ENCODE results near the gene EPB41L4A. TPM values are rescaled to one million over a fixed set of nuclear protein-coding genes. Genes with fewer than 3 reads are reported as not detected.

Gene EPB41L4A
- polyA plus RNA-seq, 4 donors: 23.0 to 28.0 (median 27.1) TPM

DNA sequence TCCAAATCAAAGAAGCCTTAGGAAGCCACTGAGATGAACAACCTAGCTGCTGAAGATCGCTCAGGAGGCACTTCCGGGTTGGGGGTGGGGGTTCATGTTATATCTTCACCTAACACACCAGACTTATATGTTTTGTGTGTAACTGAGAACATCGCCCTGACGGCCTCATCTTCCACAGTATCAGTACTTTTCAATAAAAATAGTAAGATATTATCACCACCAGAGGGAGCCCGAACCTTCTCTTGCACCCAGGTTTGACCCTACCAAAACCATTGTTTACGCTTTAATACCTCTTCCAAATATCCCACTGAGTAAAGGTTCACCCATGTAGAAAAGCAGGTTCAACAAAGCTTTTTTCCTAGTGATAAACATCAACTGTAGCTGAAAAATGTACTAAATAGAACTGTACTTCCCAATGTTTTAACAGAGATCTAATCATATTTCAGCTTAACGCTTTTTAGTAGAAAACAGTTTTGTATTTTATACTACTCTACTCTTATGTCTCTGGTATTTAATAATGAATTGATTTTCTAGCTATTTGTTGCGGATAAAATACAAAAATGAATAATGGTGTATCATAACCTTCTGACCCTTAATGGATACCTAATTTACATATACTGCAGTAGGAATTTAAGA, 244.0 kb downstream of the EPB41L4A start:
- peak in 2 of 4 donors; percentile 53 to 55 for DNase-seq (ENCODE audit: low read depth in 4 of 4, low spot score in 3 of 4)

DNA sequence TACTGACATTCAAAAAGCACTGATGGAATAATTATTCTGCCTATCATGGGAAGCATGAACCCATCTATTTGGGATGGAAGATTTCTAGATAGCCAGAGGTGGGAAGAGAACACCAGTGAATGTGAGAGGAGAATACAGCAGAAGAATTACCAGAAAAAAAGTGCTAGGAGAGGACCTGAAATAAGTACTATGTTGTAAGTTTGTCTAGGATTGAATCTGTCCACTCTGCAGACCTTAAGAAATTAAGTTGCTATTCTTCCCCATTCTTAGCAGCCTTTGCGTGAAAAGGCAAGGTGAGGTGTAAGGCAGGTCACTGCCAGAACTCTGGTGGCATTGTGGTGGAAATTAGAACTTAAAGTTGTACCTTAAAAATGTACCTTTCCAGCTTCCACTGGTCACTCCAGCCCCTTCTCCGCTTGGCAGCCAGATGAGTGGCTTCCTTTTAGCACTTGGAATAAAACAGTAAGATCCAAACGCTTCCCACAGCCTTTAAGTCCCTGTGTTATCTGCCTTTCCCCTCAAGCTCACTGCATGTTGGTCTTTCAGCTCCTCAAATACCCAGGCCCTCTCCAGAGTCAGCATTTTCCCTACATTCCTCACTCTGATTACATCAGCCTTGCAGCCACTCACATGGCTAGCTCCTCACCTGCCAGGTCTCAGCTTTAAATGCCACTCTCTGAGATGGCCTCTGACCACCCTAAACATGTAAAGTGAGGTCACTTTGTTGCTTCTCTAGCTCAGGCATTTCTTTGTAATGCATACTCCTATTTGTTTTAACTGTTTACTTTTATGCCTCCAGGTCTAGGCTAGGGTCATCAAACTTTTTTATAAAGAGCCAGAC, 253.0 kb downstream of the EPB41L4A start:
- no peak for DNase-seq (ENCODE audit: low read depth in 4 of 4, low spot score in 3 of 4)

DNA sequence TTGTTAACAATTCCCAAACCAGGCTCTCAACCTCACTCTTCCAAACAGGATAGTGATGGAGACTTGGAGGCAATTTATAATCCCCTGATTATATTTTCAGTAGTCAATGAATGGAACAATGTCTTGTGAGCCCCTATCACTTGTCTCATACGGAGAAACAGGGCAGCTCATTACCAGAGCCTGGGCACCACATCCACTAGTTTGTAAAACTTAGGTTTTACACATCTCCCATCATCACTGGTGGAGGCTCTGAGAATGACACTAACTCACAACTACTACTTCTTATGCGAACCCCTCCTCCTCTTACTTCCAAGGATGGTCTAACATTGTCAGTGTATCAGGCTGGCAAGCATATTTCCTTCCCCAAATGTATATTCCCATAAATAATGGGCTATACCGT, 253.7 kb downstream of the EPB41L4A start:
- no peak for DNase-seq (ENCODE audit: low read depth in 4 of 4, low spot score in 3 of 4)

DNA sequence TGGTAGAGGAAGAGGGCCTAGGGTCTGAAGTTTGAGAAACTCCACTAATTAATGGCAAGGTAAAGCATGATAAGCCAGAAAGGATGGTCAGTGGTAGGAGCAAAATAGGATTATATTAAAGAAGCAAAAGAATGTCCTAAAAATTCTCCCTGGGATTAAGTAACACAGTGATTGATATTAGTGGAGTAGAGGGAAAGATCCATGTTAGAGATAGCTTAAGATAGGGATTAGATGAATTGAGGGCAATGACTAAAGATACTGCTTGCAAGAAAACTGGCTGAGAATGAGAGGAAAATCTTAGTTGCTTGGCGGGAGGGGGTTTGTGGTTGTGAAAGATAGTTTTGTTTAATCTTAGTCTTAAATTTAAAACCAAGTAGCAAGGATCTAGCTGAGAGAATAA, 255.6 kb downstream of the EPB41L4A start:
- DNase-seq (ENCODE audit: low read depth in 4 of 4, low spot score in 3 of 4): no peak

DNA sequence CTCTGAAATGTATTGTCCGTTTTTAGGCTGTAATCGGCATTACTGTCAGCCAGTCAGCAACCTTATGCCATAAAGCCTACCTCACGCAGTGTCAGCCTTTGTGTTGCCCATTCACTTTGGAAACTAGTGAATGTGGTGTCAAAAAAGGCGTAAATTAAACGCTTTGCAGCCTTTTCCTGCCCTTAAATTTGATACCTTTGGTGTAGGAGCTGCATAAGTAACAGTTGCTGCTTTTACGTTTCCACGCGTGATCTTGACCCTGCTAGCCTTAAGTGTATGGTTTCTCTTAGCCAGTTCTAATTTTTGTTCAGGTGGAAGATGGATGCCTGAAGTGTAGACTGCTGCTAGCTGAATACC, 257.7 kb downstream of the EPB41L4A start:
- DNase-seq (ENCODE audit: low read depth in 4 of 4, low spot score in 3 of 4): no peak

DNA sequence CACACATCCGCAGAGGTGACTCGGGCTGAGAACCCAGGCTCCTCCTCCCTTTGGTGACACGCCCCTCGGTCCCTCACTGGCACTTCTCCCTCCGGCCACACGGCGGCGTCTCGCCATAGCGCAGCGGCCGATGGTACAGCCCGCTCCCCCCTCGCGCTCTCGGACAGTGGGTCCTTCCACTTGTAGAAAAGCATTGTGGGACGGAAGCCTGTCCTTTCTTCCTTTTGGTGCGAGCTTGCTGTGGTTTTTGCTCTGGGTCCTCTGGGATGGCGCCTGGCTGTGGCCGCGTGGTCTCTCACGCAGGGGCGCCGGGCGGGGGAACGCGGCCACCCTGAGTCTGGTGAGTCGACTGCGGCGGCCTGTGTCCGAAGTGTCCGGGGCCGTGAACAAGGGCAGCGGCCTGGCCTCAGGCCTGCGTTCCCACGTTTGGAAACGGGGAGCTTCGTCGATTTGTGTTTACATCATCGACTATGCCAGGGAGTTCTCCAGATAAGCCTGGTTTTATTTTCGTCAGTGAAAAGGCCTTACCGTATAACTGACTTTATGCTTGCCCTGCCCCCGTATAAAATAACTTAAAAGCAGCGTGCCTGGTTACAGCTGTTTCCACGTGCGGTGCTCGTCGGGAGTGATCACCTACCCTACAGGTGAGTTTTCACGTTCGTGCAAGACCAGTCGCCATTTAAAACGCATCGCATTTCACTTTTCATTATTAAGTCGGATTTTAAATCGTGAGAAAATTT, 258.3 kb downstream of the EPB41L4A start:
- DNase-seq (ENCODE audit: low read depth in 4 of 4, low spot score in 3 of 4): peak; percentile 82 to 88 (median 84)

DNA sequence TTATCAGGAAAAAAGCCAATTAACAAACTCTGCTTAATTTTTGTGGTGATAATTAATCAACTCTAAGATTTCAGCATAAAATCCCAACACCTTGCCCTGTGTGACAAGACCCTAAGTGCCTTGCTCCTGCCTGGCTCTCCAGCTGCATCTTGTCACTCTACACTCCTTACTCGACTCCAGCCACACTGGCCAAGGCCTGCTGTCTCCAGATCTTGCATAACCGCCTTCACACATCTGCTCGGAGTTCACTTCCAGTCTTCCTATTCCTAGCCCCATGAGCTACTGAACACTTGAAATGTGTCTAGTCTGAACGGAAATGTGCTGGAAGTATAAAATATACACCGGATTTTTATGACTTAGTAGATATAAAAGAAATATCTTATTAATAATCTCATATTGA, 259.6 kb downstream of the EPB41L4A start:
- no peak for DNase-seq (ENCODE audit: low read depth in 4 of 4, low spot score in 3 of 4)

DNA sequence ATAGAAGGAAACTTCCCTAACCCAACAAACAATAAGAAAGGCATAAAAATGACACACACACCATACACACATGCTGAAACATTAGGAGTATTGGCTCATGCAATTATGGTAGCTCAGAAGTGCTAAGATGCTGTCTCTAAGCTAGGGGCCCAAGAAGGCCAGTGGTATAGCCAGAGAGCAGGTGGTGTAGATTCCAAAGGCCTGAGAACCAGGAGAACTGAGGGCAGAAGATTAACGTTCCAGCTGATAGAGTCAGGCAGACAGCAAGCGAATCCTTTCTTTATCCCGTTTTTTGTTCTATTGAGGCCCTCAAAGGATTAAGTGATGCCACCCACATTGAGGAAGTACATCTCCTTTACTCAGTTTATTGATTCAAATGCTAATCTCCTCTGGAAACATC, 262.9 kb downstream of the EPB41L4A start:
- DNase-seq (ENCODE audit: low read depth in 4 of 4, low spot score in 3 of 4): no peak

DNA sequence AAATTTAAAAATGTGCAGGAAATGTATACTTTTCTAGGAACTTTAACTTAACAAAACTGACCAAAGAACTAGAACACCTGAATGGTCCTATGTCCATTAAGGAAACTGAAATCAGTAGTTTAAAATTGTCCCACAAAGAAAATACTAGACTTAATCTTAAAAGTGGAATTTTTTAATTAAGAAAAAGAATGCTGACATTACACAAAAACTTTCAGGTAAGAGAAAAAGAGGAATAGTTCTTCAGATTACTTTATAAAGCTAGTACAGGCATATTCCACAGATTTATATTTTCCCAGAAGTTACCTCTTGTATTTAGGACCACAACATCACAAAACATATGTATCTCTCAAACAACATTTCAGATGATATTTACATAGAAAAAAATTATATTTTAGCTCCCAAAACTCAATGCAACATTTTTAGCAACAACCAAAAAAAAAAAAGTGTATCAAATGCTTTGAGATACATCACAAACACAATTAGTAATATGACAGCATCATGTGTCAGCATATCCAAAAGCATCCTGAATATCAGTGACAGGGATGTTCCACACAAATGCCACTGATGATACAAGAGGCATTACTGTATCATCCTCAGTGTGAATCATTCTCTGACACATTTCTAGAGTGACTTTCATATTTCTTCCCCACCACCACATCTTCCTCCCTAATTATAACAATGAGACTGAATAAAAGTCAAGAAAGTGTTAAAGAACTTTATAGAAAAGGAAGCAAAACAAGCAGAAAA, 264.0 kb downstream of the EPB41L4A start:
- DNase-seq (ENCODE audit: low read depth in 4 of 4, low spot score in 3 of 4): no peak

DNA sequence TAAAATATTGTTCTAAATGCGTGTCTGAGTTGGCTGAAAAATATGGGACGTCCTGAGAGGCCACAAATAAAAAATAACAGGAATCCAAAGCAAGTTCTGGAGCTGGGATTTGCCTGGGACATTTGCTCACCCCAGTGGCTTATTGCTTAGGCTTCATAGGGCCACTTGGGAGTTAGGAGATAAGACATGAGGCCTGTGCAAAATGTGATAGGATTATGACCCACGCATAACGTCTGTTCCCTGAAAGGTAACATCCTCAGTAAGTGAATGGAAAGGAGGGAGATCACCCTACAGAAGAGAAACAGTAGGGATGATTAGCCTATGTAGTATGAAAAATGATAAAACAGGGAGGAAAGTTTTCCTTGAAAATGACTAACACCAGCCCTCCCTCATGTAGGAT, 269.4 kb downstream of the EPB41L4A start:
- DNase-seq (ENCODE audit: low read depth in 4 of 4, low spot score in 3 of 4): no peak

DNA sequence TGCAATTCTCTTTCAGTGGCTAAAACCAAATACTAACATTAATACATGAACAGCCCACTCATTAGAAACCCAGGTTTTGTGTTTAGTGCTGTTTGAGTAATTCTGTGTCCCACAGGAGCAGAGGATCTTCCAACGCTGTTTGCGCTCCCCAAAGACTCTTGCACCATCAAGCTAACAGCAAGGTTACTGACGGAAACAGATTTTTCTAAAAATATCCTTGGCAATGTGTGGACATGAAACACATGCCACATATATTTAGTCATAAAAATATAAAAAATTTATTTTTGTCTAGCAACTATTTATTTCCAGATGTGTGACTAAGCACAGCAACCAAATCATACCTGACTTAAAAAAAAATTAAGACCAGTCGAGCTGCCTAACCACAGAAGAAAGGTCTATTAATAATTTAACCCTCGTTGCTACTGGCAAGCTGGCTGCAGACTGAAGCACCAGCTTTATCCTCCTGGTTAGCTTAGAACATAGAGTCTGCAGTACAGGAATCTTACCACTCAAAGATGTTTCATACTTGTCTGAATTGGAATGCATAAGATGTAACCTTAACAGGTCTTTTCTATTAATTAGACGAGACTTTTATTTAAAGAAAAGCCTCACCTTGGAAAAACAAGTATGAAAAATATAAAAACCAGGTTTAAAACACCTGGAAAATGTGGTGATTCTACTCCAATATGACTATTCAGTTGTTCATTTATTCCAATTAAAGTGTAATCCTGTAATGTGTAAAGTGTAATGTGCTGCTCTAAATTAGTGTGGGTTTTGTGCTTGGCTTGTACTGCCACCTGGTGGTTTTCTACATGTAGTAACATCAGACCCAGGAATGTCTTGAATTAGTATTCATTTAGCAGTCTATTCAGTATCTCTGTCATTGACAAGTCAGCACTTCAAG, 272.5 kb downstream of the EPB41L4A start:
- DNase-seq (ENCODE audit: low read depth in 4 of 4, low spot score in 3 of 4): peak; percentile 61 to 68 (median 64)

DNA sequence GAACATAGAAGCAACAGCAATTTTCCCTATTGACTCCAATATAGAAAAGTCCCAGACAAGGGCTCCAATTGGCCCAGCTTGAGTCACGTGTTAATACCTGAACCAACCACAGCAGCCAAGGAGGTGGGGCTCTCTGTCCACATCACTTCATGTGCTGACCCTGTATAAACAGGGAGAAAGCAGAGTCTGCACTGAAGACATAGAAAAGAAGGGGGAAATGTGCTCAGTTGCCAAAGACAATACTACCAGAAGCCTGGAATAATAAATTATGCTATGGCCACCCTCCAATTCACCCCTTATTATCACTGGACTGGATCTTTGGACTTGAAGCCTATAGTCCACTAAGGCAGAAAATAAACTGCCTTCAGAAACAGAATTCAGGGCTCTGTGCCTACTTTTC, 275.4 kb downstream of the EPB41L4A start:
- DNase-seq (ENCODE audit: low read depth in 4 of 4, low spot score in 3 of 4): peak in 1 of 4 donors; percentile 26

DNA sequence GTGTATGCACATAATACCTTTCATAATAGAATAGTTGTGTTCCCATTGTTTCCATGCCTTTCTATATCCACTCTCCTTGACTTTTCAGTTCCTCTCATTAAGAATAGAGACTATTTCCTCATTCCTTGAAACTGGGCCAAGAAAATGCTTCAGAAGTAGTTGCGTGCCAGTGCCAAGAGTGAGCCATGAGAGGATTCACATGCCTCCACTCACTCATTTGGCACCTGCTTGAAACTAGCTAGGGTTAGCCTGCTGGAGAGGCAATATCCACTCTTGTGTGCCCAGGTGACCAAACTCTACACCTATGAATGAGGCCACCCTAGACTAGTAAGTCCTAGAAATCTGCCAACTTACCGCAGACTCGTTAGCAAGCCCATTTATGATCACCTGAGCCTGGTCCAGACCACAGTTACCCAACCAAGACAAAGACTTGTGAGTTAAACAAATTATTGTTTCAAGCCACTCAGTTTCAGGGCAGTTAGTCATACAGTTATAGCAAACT, 276.3 kb downstream of the EPB41L4A start:
- no peak for DNase-seq (ENCODE audit: low read depth in 4 of 4, low spot score in 3 of 4)

DNA sequence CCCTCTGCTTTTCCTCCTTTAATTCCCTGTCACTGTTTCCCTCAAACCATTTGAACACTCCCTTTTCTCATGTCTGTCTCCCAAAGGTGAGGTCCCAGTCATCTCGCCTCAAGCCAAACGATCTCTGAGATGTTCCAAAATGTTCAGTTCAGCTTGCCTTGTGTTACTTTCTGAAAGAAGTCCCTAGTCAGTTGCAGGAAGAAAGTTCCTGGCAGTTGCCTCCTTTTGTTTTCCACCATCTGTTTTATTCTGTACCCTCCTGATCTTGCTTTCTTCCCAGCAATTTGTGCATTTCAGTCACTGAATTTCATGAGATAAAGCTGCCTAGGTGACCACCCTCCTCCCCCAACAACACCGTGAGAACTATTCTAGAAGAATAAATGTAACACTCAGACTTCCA, 277.5 kb downstream of the EPB41L4A start:
- DNase-seq (ENCODE audit: low read depth in 4 of 4, low spot score in 3 of 4): no peak

DNA sequence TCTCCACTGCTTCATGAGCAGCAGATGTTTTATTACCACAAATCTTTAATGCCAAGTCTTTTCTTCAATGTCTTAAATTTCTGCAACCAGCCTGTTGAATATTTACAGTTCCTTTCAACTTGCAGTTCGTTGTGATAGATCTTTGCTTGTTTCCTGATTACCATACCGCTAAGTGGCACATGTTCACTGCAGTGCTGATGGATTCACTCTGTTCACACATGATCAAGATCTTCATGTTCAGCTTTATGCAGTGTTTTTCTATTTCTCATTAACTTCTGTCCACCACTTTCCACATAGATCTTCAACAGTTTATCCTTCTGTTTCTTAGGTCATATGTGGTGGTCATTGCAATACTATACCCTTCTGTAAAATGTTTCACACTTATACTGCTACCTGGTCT, 280.6 kb downstream of the EPB41L4A start:
- no peak for DNase-seq (ENCODE audit: low read depth in 4 of 4, low spot score in 3 of 4)

DNA sequence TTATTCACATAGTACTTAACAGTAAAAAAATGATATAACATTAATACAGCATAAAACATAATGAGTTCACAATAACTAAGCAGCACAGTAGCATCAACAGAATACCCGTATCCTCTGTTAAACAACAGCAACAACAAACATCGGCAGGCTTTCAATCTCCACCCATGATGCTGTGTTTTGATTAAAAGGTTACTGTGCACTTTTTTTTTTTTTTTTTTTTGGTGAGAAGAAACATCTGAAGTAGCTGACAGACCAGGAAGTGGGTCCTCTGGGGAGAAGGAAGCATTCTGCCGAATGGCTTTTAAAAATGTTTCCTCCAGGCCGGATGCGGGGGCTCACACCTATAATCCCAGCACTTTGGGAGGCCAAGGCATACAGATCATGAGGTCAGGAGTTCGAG, 282.3 kb downstream of the EPB41L4A start:
- DNase-seq (ENCODE audit: low read depth in 4 of 4, low spot score in 3 of 4): peak in 1 of 4 donors; percentile 20

DNA sequence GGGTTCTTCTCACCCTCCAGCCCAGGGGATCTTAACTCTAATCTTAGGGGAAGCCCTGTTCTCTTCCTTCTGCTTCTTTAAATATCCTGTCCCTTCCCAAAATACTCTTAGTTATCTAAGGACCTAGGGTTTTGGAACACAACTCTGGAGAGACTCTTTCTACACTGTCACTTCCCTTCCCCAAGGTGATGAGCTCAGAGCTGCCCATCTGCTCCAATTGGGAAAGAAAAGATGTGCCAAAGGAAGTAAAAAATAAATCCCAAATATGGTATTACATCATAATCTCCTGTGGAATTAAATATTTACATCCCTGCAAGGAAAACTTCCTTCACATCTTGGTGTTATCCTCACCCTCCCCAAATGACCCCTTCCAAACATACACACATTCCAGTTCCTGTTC, 291.2 kb downstream of the EPB41L4A start:
- no peak for DNase-seq (ENCODE audit: low read depth in 4 of 4, low spot score in 3 of 4)

DNA sequence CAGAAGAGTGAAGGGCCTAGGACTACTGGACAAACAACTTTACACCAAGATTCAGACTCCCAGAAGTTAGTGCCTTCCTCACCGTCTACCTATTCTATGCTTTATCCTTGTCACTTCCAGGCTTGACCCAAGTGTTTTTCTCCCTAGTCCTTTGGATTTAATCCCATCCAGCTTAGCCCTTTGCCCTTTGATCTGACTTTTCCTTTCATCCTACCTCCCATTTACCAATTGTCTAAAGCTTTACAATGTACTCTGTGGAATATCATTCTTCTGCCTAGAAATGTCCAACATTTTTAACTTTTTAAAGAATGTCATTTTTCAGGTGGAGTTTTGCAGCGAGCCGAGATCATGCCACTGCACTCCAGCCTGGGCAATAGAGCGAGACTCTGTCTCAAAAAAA, 292.1 kb downstream of the EPB41L4A start:
- no peak for DNase-seq (ENCODE audit: low read depth in 4 of 4, low spot score in 3 of 4)

DNA sequence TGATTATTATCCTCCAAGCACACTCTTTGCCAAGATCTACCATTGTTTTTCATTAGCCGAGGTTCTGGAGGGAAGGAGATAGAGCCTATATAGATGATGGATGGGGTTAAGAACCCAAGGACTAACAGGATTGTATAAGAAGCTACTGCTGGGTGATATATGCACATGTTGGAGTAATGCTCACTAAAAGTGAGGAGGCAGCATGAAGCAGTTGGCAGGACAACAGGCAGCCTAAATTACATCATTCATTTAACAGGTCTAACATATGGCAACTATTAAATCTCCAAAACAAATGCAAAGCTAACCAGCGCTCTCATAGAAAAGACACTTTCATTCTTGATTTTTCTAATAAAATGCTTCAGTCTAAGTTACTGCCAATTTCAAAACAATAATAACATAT, 293.2 kb downstream of the EPB41L4A start:
- no peak for DNase-seq (ENCODE audit: low read depth in 4 of 4, low spot score in 3 of 4)

DNA sequence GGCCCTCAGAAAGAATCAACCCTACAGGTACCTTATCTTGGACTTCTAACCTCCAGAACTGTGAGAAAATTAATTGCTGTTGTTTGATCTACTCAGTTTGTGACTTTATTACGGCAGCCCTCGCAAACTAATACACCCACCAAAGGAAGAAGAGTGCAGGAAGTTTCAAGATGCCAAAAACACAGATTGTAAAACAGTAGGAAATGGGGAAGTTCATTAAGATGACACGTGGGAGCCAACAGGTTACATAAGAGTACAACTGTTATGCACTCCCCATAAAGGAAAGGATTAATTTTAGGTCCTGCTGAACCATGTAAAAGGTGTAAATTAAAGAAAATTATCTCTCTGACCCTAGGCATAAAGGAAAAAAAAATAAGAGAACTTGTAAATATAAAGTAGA, 294.3 kb downstream of the EPB41L4A start:
- no peak for DNase-seq (ENCODE audit: low read depth in 4 of 4, low spot score in 3 of 4)

All from right renal pelvis (tissue), 4 donors.